ENCODE measurements around the gene HSPA9. TPM values are rescaled to one million over a fixed set of nuclear protein-coding genes. Genes with fewer than 3 reads are reported as not detected.
"Not testable (repeated sequence)": the region's sequence is repeated elsewhere in the genome, so short reads cannot be mapped to it uniquely, and the experiment has no call there.

The HSPA9 gene
- total RNA-seq, 1 experiment from 2014 or later, result 424 TPM

DNA sequence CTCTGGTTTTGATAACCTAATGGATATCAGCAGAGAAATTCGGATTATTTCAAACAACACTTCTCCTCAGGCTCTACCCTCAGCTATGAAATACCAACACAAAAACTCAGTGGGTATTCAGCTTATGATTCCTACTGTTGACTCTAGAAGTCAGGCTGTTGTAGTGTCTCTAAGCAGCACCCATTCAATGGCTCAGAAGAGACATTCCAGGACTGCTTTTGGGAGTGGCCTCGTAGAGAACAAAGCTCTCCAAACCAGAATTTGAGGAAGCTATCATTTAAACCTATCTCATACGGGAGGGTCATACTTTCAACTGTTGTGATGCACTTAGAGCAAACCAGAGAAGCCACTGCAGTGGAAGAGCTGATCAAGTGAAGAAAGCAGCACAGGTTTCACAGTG lies 66.2 kb downstream of the HSPA9 start:
- POLR2A ChIA-PET, result no interaction called here
- BruUV-seq (replicated peaks), result no TSS peak
- H3K27ac ChIP-seq (ENCODE audit: low read length), result no peak overlapping the region
- CTCF ChIA-PET, result interaction anchor here (0.9 kb wide), 1 partner anchor 15 kb away, joined by 4 read pairs; no protein-coding TSS in a partner anchor
- H3K27me3 ChIP-seq (ENCODE audit: control insufficient read depth, insufficient read depth, low read length), result no peaks in the 10 kb centered on the region
- peaks cover 6% of the 10 kb centered on the region; the same call in 1 of the 2 replicates for H3K4me1 ChIP-seq (ENCODE audit: control insufficient read depth, insufficient read depth, low read length)
- H3K4me3 ChIP-seq (ENCODE audit: low read depth in 2 of 2, low read length in 2 of 2), result no peak overlapping the region
- TF ChIP-seq SIN3A (IDR thresholded peaks at IDR 0.05; ENCODE audit: borderline replicate concordance, insufficient read depth, low read depth, low read length) (no peak), POLR2AphosphoS5 (IDR thresholded peaks at IDR 0.05; ENCODE audit: low read depth, low read length) (no peak), TCF7L2 (IDR thresholded peaks at IDR 0.05; ENCODE audit: low read depth, low read length) (no peak)
- TF ChIP-seq, protein P1, sequence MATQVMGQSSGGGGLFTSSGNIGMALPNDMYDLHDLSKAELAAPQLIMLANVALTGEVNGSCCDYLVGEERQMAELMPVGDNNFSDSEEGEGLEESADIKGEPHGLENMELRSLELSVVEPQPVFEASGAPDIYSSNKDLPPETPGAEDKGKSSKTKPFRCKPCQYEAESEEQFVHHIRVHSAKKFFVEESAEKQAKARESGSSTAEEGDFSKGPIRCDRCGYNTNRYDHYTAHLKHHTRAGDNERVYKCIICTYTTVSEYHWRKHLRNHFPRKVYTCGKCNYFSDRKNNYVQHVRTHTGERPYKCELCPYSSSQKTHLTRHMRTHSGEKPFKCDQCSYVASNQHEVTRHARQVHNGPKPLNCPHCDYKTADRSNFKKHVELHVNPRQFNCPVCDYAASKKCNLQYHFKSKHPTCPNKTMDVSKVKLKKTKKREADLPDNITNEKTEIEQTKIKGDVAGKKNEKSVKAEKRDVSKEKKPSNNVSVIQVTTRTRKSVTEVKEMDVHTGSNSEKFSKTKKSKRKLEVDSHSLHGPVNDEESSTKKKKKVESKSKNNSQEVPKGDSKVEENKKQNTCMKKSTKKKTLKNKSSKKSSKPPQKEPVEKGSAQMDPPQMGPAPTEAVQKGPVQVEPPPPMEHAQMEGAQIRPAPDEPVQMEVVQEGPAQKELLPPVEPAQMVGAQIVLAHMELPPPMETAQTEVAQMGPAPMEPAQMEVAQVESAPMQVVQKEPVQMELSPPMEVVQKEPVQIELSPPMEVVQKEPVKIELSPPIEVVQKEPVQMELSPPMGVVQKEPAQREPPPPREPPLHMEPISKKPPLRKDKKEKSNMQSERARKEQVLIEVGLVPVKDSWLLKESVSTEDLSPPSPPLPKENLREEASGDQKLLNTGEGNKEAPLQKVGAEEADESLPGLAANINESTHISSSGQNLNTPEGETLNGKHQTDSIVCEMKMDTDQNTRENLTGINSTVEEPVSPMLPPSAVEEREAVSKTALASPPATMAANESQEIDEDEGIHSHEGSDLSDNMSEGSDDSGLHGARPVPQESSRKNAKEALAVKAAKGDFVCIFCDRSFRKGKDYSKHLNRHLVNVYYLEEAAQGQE (IDR thresholded peaks at IDR 0.05; ENCODE audit: insufficient read depth in 1 of 2, low read depth in 2 of 2, low read length in 1 of 2), result no peak
- TF ChIP-seq, protein P2, sequence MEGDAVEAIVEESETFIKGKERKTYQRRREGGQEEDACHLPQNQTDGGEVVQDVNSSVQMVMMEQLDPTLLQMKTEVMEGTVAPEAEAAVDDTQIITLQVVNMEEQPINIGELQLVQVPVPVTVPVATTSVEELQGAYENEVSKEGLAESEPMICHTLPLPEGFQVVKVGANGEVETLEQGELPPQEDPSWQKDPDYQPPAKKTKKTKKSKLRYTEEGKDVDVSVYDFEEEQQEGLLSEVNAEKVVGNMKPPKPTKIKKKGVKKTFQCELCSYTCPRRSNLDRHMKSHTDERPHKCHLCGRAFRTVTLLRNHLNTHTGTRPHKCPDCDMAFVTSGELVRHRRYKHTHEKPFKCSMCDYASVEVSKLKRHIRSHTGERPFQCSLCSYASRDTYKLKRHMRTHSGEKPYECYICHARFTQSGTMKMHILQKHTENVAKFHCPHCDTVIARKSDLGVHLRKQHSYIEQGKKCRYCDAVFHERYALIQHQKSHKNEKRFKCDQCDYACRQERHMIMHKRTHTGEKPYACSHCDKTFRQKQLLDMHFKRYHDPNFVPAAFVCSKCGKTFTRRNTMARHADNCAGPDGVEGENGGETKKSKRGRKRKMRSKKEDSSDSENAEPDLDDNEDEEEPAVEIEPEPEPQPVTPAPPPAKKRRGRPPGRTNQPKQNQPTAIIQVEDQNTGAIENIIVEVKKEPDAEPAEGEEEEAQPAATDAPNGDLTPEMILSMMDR (IDR thresholded peaks at IDR 0.05), result no peak
- DNase-seq (ENCODE audit: low read depth, low spot score) (no peak), ATAC-seq (no peak)
- peaks cover 35% of the 10 kb centered on the region for H3K36me3 ChIP-seq (ENCODE audit: control insufficient read depth, insufficient read depth, low read length)
- in situ Hi-C loops (cut with HindIII; ENCODE audit: low pct_unique_long_range_greater_than_20kb, low sequenced_read_pairs), result no loop called here
- intact Hi-C loops (cut with micrococcal nuclease; ENCODE audit: unreplicated experiment), result no loop called here
- no peaks in the 10 kb centered on the region for H3K9me3 ChIP-seq (ENCODE audit: control insufficient read depth, insufficient read depth, low read depth, low read length)

DNA sequence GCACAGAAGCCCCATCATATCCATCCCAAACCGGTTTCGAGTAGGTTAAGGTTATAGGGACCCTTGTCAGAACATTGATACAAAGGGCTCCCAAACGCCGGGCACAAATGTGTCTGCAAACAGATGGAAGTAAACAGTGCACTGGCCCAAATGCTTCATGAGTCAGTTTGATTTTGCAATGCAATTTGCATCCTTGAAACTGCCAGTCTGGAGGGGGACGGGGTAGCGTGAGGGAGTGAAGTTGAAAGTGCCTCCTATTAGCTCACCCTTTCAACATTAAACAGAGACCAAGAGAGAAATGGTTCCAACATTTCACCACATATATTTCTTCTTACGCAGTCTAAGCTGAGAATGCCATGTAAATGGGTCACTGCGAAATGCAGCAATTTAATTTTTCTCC lies 67.7 kb downstream of the HSPA9 start:
- CTCF ChIA-PET; H3K9me3 ChIP-seq (ENCODE audit: control insufficient read depth, insufficient read depth, low read depth, low read length); H3K27me3 ChIP-seq (ENCODE audit: control insufficient read depth, insufficient read depth, low read length); DNase-seq (ENCODE audit: low read depth, low spot score); in situ Hi-C loops (cut with HindIII; ENCODE audit: low pct_unique_long_range_greater_than_20kb, low sequenced_read_pairs); ATAC-seq; POLR2A ChIA-PET; intact Hi-C loops (cut with micrococcal nuclease; ENCODE audit: unreplicated experiment); H3K4me3 ChIP-seq (ENCODE audit: low read depth in 2 of 2, low read length in 2 of 2); H3K4me1 ChIP-seq (ENCODE audit: control insufficient read depth, insufficient read depth, low read length); H3K27ac ChIP-seq (ENCODE audit: low read length): not testable (repeated sequence)
- H3K36me3 ChIP-seq (ENCODE audit: control insufficient read depth, insufficient read depth, low read length), result peaks cover 29% of the 10 kb centered on the region
- BruUV-seq (replicated peaks), result TSS peak; percentile 65

DNA sequence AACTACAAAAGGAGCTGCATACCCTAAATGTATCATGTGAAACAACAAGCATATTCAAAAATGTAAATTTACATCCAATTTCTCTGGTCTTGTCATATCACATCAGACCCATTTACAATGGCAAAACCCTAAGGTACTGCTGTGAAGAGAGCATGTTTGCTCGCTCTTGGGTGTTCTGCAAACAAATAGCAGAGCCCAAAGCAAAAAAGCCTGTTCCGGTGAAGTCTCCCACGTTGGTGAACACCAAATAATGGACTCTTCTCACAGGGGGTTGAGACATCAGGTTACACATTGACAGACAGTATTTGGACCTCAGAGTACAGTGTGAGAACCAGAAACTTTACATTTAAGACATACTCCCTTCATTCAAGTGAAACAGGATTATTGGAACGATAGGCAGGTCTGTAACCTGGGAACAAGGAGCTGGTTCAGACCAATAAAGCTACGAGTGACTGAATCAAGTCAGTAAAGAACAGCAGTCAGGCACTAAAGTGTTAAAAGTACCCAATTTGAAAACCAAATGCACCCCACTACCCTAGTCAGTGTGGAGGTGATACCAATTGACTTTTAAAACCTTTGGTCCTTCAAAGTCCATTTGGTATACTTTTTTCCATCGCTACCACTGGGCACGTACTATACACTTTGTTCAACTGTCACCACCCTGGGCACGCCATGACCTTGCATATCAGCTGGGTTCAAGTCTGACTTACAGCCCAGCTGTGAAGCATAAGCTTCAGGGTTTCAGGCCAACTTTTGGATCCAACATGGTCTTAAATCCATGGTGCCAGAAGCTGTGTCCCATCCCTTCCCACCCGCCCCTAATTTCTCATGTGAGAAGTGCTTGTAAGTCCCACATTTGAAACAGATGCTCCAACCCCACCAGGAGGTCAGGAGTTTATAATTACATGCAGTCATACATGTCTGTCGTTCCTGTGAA lies 68.6 kb downstream of the HSPA9 start:
- POLR2A ChIA-PET, result no interaction called here
- peaks cover 6% of the 10 kb centered on the region; the same call in 1 of the 2 replicates for H3K4me1 ChIP-seq (ENCODE audit: control insufficient read depth, insufficient read depth, low read length)
- DNase-seq (ENCODE audit: low read depth, low spot score) (no peak), ATAC-seq (no peak)
- CTCF ChIA-PET, result no interaction called here
- in situ Hi-C loops (cut with HindIII; ENCODE audit: low pct_unique_long_range_greater_than_20kb, low sequenced_read_pairs), result no loop called here
- BruUV-seq (replicated peaks), result no TSS peak
- TF ChIP-seq, protein P2 (IDR thresholded peaks at IDR 0.05), result no peak
- H3K27me3 ChIP-seq (ENCODE audit: control insufficient read depth, insufficient read depth, low read length), result no peaks in the 10 kb centered on the region
- peaks cover 25% of the 10 kb centered on the region for H3K36me3 ChIP-seq (ENCODE audit: control insufficient read depth, insufficient read depth, low read length)
- no peaks in the 10 kb centered on the region for H3K9me3 ChIP-seq (ENCODE audit: control insufficient read depth, insufficient read depth, low read depth, low read length)
- H3K27ac ChIP-seq (ENCODE audit: low read length), result no peak overlapping the region
- H3K4me3 ChIP-seq (ENCODE audit: low read depth in 2 of 2, low read length in 2 of 2), result no peak overlapping the region
- intact Hi-C loops (cut with micrococcal nuclease; ENCODE audit: unreplicated experiment), result no loop called here
